ENCODE measurements around the gene FGF18. TPM values are rescaled to one million over a fixed set of nuclear protein-coding genes. Genes with fewer than 3 reads are reported as not detected.

The FGF18 gene
- total and polyA plus RNA-seq, 9 of the 15 experiments (the other 6 are each of a cell fraction or from before 2014, with no cell fraction given), result 0.05 to 0.18 (median 0.11) TPM; not detected in 6

- TF ChIP-seq SMAD4 (CRISPR knock-in tag; conservative IDR thresholded peaks at IDR 0.05) (peak; percentile 82), MEIS2 (IDR thresholded peaks at IDR 0.05; ENCODE audit: partially characterized antibody) (no peak), DMBX1 (CRISPR knock-in tag; IDR thresholded peaks at IDR 0.05; ENCODE audit: borderline replicate concordance) (peak; percentile 73; the same call in 1 of the 2 replicates), PHF21A (IDR thresholded peaks at IDR 0.05; ENCODE audit: borderline replicate concordance, low read depth) (no peak), PRPF4 (IDR thresholded peaks at IDR 0.05; ENCODE audit: insufficient read depth, low read depth, low read length, poor library complexity, severe bottlenecking) (no peak), KLF6 (CRISPR knock-in tag; IDR thresholded peaks at IDR 0.05; ENCODE audit: borderline replicate concordance) (0 out of 2 replicates have a peak, but pooled peaks have one; percentile 38), MECOM (CRISPR knock-in tag; IDR thresholded peaks at IDR 0.05) (no peak), STAT6 (CRISPR knock-in tag; IDR thresholded peaks at IDR 0.05) (no peak), ATF4 (CRISPR knock-in tag; IDR thresholded peaks at IDR 0.05) (peak; percentile 88), RCOR1 (IDR thresholded peaks at IDR 0.05; ENCODE audit: borderline replicate concordance in 1 of 2, low read depth in 2 of 2, low read length in 2 of 2) (0 out of 4 replicates have a peak, but pooled peaks of 1 of the 2 experiments have one; percentile 35), ZNF395 (CRISPR knock-in tag; IDR thresholded peaks at IDR 0.05) (peak; percentile 83; the same call in 1 of the 2 replicates), TAF9B (IDR thresholded peaks at IDR 0.05; ENCODE audit: partially characterized antibody) (no peak), ARID1B (IDR thresholded peaks at IDR 0.05) (peak; percentile 44; the same call in 1 of the 2 replicates), PTTG1 (tag; IDR thresholded peaks at IDR 0.05; ENCODE audit: low read depth) (no peak), FOXP4 (CRISPR knock-in tag; IDR thresholded peaks at IDR 0.05; ENCODE audit: borderline replicate concordance) (no peak), DEAF1 (CRISPR knock-in tag; IDR thresholded peaks at IDR 0.05) (no peak), DPF2 (IDR thresholded peaks at IDR 0.05) (peak; percentile 15; the same call in 1 of the 2 replicates)
These were observed 10.0 kb upstream of the FGF18 start (continued) for GRCh38 chr5:171409164-171410136.
